ENCODE data around the gene LPCAT1.
A peak's percentile ranks its signal among the peaks of the same experiment; 100 is the strongest.

LPCAT1 gene

GRCh38 chr5:1444361-1445189 is 79.2 kb downstream of the LPCAT1 start:
- DNase-seq (ENCODE audit: low spot score) = peak; percentile 60

- DNase-seq (ENCODE audit: low spot score) = no peak
Observed at GRCh38 chr5:1443991-1444360, 79.8 kb downstream of the LPCAT1 start.

- DNase-seq (ENCODE audit: low spot score) = peak; percentile 34
Observed at GRCh38 chr5:1443171-1443570, 80.6 kb downstream of the LPCAT1 start.

- peak; percentile 39 for DNase-seq (ENCODE audit: low spot score)
Observed at GRCh38 chr5:1442222-1443145, 81.3 kb downstream of the LPCAT1 start.

- peak; percentile 31 for DNase-seq (ENCODE audit: low spot score)
Observed at GRCh38 chr5:1441166-1441865, 82.4 kb downstream of the LPCAT1 start.

GRCh38 chr5:1440098-1440493 is 83.7 kb downstream of the LPCAT1 start:
- no peak for DNase-seq (ENCODE audit: low spot score)

GRCh38 chr5:1439388-1440097 is 84.2 kb downstream of the LPCAT1 start:
- peak; percentile 34 for DNase-seq (ENCODE audit: low spot score)

GRCh38 chr5:1438871-1439270 is 84.9 kb downstream of the LPCAT1 start:
- DNase-seq (ENCODE audit: low spot score) = peak; percentile 34

- DNase-seq (ENCODE audit: low spot score) = peak; percentile 42
Observed at GRCh38 chr5:1437876-1438559, 85.7 kb downstream of the LPCAT1 start.

GRCh38 chr5:1437226-1437829 is 86.4 kb downstream of the LPCAT1 start:
- no peak for DNase-seq (ENCODE audit: low spot score)

GRCh38 chr5:1436681-1437080 is 87.1 kb downstream of the LPCAT1 start:
- no peak for DNase-seq (ENCODE audit: low spot score)

GRCh38 chr5:1436036-1436435 is 87.7 kb downstream of the LPCAT1 start:
- DNase-seq (ENCODE audit: low spot score) = peak; percentile 29

- DNase-seq (ENCODE audit: low spot score) = no peak
Observed at GRCh38 chr5:1435369-1435768, 88.4 kb downstream of the LPCAT1 start.

GRCh38 chr5:1432296-1432695 is 91.5 kb downstream of the LPCAT1 start:
- peak; percentile 30 for DNase-seq (ENCODE audit: low spot score)

- DNase-seq (ENCODE audit: low spot score) = no peak
Observed at GRCh38 chr5:1431896-1432295, 91.9 kb downstream of the LPCAT1 start.

- peak; percentile 33 for DNase-seq (ENCODE audit: low spot score)
Observed at GRCh38 chr5:1431021-1431811, 92.5 kb downstream of the LPCAT1 start.

GRCh38 chr5:1430121-1430795 is 93.5 kb downstream of the LPCAT1 start:
- DNase-seq (ENCODE audit: low spot score) = peak; percentile 35

GRCh38 chr5:1429496-1429895 is 94.3 kb downstream of the LPCAT1 start:
- no peak for DNase-seq (ENCODE audit: low spot score)

- no peak for DNase-seq (ENCODE audit: low spot score)
Observed at GRCh38 chr5:1429066-1429465, 94.7 kb downstream of the LPCAT1 start.
